ENCODE results near the gene BNC2. TPM values are rescaled to one million over a fixed set of nuclear protein-coding genes. Genes with fewer than 3 reads are reported as not detected.
"Not testable (repeated sequence)": the region's sequence is repeated elsewhere in the genome, so short reads cannot be mapped to it uniquely, and the experiment has no call there.

The BNC2 gene
- total RNA-seq, 4 donors from 2014 or later = 3.8 to 14.9 (median 8.2) TPM

GRCh38 chr9:16445141-16445920 is 425.1 kb downstream of the BNC2 start:
- TF ChIP-seq CTCF (IDR thresholded peaks at IDR 0.05) = no peak
- no peak for TF ChIP-seq POLR2A (IDR thresholded peaks at IDR 0.05)
- Histone ChIP-seq H3K9me3 (no peaks in the 10 kb centered on the region), H3K27ac (no peak overlapping the region), H3K27me3 (no peaks in the 10 kb centered on the region), H3K4me1 (no peaks in the 10 kb centered on the region), H3K4me3 (replicated peaks in 1 of 3) (no peak overlapping the region), H3K36me3 (no peaks in the 10 kb centered on the region)
- 83 to 86% methylated on average over 7 of the region's 7 CpGs for WGBS, 2 donors
- no peak for DNase-seq
- intact Hi-C loops (cut with DNase I) = no loop called here

GRCh38 chr9:16442622-16443021 is 427.8 kb downstream of the BNC2 start:
- intact Hi-C loops (cut with DNase I) = no loop called here
- Histone ChIP-seq H3K27me3 (no peaks in the 10 kb centered on the region), H3K4me1 (no peaks in the 10 kb centered on the region), H3K36me3 (no peaks in the 10 kb centered on the region), H3K4me3 (replicated peaks in 1 of 3) (no peak overlapping the region), H3K9me3 (no peaks in the 10 kb centered on the region), H3K27ac (no peak overlapping the region)
- TF ChIP-seq POLR2A (IDR thresholded peaks at IDR 0.05) (no peak), CTCF (IDR thresholded peaks at IDR 0.05) (no peak)
- peak; percentile 17 to 55 for DNase-seq
- 58 to 78% methylated on average over 8 of the region's 8 CpGs for WGBS, 2 donors

- no peak for DNase-seq
- Histone ChIP-seq H3K9me3 (no peaks in the 10 kb centered on the region), H3K27ac (no peak overlapping the region), H3K4me1 (no peaks in the 10 kb centered on the region), H3K36me3 (no peaks in the 10 kb centered on the region), H3K4me3 (replicated peaks in 1 of 3) (no peak overlapping the region), H3K27me3 (no peaks in the 10 kb centered on the region)
- TF ChIP-seq POLR2A (IDR thresholded peaks at IDR 0.05) (no peak), CTCF (IDR thresholded peaks at IDR 0.05) (no peak)
- 90 to 95% methylated on average over 4 of the region's 4 CpGs for WGBS, 2 donors
- intact Hi-C loops (cut with DNase I) = no loop called here
These were observed 428.7 kb downstream of the BNC2 start for GRCh38 chr9:16441791-16442190.

GRCh38 chr9:16438831-16439230 is 431.6 kb downstream of the BNC2 start:
- H3K36me3 ChIP-seq; H3K9me3 ChIP-seq; DNase-seq; intact Hi-C loops (cut with DNase I); H3K27me3 ChIP-seq; H3K27ac ChIP-seq; H3K4me1 ChIP-seq; H3K4me3 ChIP-seq (replicated peaks in 1 of 3): not testable (repeated sequence)
- WGBS, 2 donors = 69 to 96% methylated on average over 6 of the region's 6 CpGs

- no peak overlapping the region for H3K27ac ChIP-seq
- H3K4me3 ChIP-seq (replicated peaks in 1 of 3) = no peak overlapping the region
- TF ChIP-seq CTCF (IDR thresholded peaks at IDR 0.05) (no peak), POLR2A (IDR thresholded peaks at IDR 0.05) (no peak)
- 94 to 96% methylated on average over 10 of the region's 10 CpGs for WGBS, 2 donors
- no peak for DNase-seq
- H3K4me1 ChIP-seq = no peaks in the 10 kb centered on the region
- intact Hi-C loops (cut with DNase I) = no loop called here
- no peaks in the 10 kb centered on the region for H3K27me3 ChIP-seq
- no peaks in the 10 kb centered on the region for H3K36me3 ChIP-seq
- no peaks in the 10 kb centered on the region for H3K9me3 ChIP-seq
These were observed 433.9 kb downstream of the BNC2 start for GRCh38 chr9:16436545-16436944.
